ENCODE results near the gene BCL2L12. TPM values are rescaled to one million over a fixed set of nuclear protein-coding genes. Genes with fewer than 3 reads are reported as not detected.

Gene BCL2L12
- total and polyA plus RNA-seq, 2 donors (not counting 3 experiments of a cell fraction or from before 2014, with no cell fraction given), result 49.8 to 58.5 TPM

GRCh38 chr19:49631014-49631588, 34.6 kb upstream of the BCL2L12 start:
- Histone ChIP-seq H3K27me3 (ENCODE audit: control insufficient read depth in 2 of 2, insufficient read depth in 2 of 2, low read length in 2 of 2) (no peaks in the 10 kb centered on the region), H3K4me3 (replicated peaks in 1 of 3; ENCODE audit: insufficient read depth in 1 of 3, low read depth in 1 of 3, low read length in 3 of 3) (no peak overlapping the region), H3K9ac (replicated peaks; ENCODE audit: extremely low read depth, insufficient read depth, low read length) (no peak overlapping the region), H3K27ac (ENCODE audit: insufficient read depth, low read depth, low read length) (no peak overlapping the region), H3K36me3 (ENCODE audit: control insufficient read depth in 2 of 2, extremely low read depth in 1 of 2, insufficient read depth in 2 of 2, low read length in 2 of 2) (peaks cover 0 to 2% of the 10 kb centered on the region in 2 experiments), H3K79me2 (ENCODE audit: control insufficient read depth, insufficient read depth, low read length) (no peaks in the 10 kb centered on the region), H4K20me1 (replicated peaks; ENCODE audit: control insufficient read depth, extremely low read depth, insufficient read depth, low read length) (no peaks in the 10 kb centered on the region), H3K9me3 (replicated peaks; ENCODE audit: control insufficient read depth, insufficient read depth, low read length) (no peaks in the 10 kb centered on the region), H3K4me1 (ENCODE audit: control insufficient read depth, extremely low read depth, insufficient read depth, low read length) (peaks cover 10% of the 10 kb centered on the region), H3K9me1 (replicated peaks; ENCODE audit: control insufficient read depth, extremely low read depth, insufficient read depth, low read length) (no peaks in the 10 kb centered on the region), H3K4me2 (ENCODE audit: insufficient read depth, low read length) (no peak overlapping the region), H2AFZ (ENCODE audit: low read depth, low read length) (no peak overlapping the region)
- peak; percentile 55 for FAIRE-seq
- peak; percentile 29 for DNase-seq (ENCODE audit: low read depth, low spot score)
- CTCF ChIA-PET, result interaction anchor here (1.3 to 2.3 kb wide), 2 partner anchors 9 to 13 kb away, joined by 4 to 11 read pairs; partner anchors contain the start of gene RRAS
- no TSS peak for BruUV-seq (replicated peaks)
- dilution Hi-C loops (cut with MboI; ENCODE audit: extremely low pct_ligation_motif_present, low sequenced_read_pairs) (no loop called here), intact Hi-C loops (cut with micrococcal nuclease) (no loop called here)
- TF ChIP-seq GATA2 (IDR thresholded peaks at IDR 0.05; ENCODE audit: insufficient read depth, insufficient read length, low read depth, low read length) (peak; percentile 41), POLR2AphosphoS5 (IDR thresholded peaks at IDR 0.05; ENCODE audit: insufficient read depth, low read depth, low read length) (peak; percentile 27), CTCF (IDR thresholded peaks at IDR 0.05; ENCODE audit: extremely low read depth in 1 of 2, insufficient read depth in 1 of 2, low read depth in 1 of 2, low read length in 2 of 2) (no peak), JUN (IDR thresholded peaks at IDR 0.05; ENCODE audit: borderline replicate concordance, insufficient read depth, insufficient read length, low read depth) (no peak)
- POLR2A ChIA-PET, result interaction anchor here (0.8 to 1.4 kb wide), 2 partner anchors 9 to 102 kb away, joined by 4 to 7 read pairs; partner anchors contain the start of gene RRAS

Data from endothelial cell of umbilical vein (primary cell).